Kasumi-1 (cell line): ENCODE data around the gene PDIA5.

Source experiments
- DNase-seq, 2 experiments: peaks; one replicate each; lab custom pipeline; 2025; lab: John Stamatoyannopoulos, UW

Gene PDIA5

GRCh38 chr3:123169492-123169929, 102.7 kb downstream of the PDIA5 start:
- no peak for DNase-seq

DNA sequence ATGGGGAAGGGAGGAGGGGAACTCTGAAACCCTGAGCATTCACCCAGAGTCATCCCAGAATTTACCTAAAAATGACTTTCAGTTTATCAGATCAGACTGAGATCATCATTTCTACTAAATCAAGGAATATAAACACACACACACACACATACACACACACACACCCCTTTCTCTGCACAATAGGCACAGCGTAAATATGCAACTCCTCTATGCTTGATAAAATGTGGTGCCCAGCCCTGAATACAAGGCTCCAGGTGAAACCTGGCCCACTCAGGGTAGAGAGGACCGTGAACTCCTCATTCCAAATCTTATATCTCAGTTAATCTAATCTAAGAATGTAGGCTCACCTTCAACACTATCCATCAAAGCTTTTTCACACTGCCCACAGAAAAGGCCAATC, 103.1 kb downstream of the PDIA5 start:
- no peak for DNase-seq

GRCh38 chr3:123180791-123181190, 114.0 kb downstream of the PDIA5 start:
- DNase-seq, result no peak

- DNase-seq, result no peak
These were observed 119.9 kb downstream of the PDIA5 start for GRCh38 chr3:123186695-123187094.

DNA sequence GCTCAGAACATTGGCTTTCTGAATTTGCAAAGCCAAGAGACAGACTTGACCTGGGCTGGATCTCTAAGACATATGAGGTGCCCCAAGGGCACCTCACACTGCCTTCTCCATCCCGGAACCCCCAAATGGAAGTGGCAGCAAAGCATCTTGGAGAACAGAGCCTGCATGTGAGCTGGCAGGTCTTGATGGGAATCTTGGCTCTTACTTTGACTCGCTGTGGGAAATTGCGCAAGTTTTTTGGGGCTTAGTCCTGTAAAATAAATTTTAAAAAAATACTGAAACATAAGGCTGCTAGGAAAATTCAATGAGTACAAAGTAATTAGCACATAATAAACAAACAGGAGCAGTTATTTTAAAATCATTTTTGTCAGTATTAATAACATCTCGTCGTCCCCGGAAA, 121.2 kb downstream of the PDIA5 start:
- no peak for DNase-seq

GRCh38 chr3:123193448-123194101, 126.8 kb downstream of the PDIA5 start:
- no peak for DNase-seq

GRCh38 chr3:123194552-123194951, 127.7 kb downstream of the PDIA5 start:
- no peak for DNase-seq

GRCh38 chr3:123198372-123198771, 131.5 kb downstream of the PDIA5 start:
- DNase-seq, result no peak

GRCh38 chr3:123201223-123201556, 134.4 kb downstream of the PDIA5 start:
- DNase-seq, result no peak

DNA sequence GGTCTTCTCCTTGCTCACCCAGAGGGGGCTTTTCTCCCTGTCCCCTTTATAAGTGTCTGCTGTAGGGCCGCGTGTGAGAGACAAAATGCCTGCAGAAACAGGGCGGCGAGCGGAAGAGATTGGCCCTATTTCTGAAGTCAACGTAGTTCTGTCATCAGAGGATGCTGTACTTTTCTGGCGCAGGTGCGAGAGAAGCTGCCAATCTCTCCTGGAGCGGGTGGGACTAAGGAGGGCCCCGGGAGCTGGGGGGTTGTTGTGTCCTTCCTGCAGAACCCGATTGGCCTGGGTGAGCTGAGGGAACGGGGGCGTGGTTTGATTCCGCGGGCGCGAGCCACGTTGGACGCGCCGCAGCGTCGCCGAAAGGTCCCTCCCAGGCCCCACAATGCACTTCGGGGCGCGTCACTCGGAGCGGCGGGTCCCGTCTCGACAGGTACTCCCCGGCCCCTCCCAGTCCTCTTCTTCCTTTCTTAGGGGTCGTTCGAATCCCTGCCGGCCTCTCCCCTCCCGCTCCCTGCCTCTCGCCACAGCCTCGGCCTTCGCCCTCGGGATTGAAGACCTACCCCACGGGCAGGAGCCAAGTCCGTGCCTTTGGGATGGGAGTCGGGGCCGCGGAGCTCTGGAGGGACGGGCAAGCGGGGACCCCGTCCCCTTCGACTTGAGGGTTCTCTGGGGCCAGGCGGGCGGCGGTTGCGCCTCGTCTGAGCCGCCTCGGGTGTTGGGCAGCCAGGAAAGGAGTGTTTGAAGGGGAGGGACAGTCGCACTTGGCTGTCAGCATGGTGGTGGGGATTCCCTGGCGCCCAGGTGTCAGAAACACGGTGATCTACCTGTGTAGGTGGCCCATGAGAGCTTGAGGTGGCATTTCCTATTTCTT, 135.0 kb downstream of the PDIA5 start, which contains the start of gene SEC22A:
Gene SEC22A (plus strand): TSS at position 387 of the 871 bp plus-strand sequence. CDS start 7,275 bp downstream, outside the sequence.
- peak; percentile 95 to 96 for DNase-seq

DNA sequence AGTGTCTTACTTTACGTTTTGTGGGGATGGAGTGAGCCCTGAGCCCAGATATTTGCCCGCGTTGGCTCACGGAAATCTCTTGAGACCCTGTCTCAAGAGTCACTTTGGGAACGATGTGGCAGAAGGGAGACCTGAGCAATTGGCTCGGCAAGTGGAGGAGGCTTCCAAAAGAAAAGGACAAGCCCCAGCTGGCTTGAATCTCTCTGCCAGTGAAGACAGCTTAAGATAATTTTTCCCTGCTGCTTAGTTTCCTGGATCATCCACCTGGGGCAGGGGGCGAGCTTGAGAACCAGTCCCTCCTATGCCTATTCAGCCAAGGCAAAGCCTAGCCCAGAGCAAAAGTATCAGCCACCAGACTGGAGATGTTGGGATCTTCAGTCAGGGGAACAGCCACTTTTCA, 135.6 kb downstream of the PDIA5 start:
- DNase-seq, result peak in 1 of 2 experiments; percentile 6
